Activated CD4-positive, CD25-positive, alpha-beta regulatory T cell treated with anti-CD3 and anti-CD28 coated beads, Interleukin-2, amount 50 U/mL, for 24 hours (primary cell): ENCODE data around the gene DHRS13.

Source experiments
- ATAC-seq, 2 donors: fragments of 150-1000 bp; cut with Tn5 transposase; one replicate each; pipeline ENCODE4 v1.10.0; 2021; ENCODE audit warnings: mild to moderate bottlenecking in 1 of 2, moderate library complexity in 1 of 2

The DHRS13 gene, protein sequence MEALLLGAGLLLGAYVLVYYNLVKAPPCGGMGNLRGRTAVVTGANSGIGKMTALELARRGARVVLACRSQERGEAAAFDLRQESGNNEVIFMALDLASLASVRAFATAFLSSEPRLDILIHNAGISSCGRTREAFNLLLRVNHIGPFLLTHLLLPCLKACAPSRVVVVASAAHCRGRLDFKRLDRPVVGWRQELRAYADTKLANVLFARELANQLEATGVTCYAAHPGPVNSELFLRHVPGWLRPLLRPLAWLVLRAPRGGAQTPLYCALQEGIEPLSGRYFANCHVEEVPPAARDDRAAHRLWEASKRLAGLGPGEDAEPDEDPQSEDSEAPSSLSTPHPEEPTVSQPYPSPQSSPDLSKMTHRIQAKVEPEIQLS

DNA sequence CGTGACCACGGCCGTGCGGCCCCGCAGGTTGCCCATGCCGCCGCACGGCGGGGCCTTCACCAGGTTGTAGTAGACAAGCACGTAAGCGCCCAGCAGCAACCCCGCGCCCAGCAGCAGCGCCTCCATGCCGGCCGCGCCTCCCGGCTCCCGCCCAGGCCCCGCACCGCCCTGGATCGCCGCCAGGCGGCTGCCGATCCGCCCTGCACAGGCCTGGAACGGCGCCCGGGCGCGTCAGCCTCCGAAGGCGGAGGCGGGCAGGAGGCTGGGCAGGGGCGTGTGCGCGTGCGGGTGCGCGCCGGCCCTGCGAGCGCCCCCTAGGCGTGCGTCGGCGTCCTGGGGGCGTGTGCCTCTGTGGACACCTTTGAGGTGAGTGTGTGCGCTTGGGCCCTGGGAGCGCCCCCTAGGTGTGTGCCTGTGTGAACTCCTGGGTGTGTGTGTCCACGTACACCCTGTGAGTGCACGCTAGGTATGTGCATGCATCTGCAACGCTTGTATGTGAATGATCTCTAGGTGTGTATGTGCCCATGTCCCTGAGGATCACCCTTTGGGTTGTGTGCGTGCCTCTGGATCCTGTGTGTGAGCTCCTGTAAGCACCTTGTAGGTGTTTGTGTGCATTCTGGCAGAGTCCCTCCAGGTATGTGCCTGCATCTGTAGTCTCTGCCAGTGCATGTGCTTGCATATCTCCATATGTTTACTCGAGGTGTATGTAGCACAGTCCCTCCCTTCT, at the start of gene DHRS13:
TSS of gene DHRS13 (minus strand) at position 261 of the 727 bp plus-strand sequence. CDS start at position 126, 135 bp downstream.
- ATAC-seq, result peak; percentile 89 to 95

DNA sequence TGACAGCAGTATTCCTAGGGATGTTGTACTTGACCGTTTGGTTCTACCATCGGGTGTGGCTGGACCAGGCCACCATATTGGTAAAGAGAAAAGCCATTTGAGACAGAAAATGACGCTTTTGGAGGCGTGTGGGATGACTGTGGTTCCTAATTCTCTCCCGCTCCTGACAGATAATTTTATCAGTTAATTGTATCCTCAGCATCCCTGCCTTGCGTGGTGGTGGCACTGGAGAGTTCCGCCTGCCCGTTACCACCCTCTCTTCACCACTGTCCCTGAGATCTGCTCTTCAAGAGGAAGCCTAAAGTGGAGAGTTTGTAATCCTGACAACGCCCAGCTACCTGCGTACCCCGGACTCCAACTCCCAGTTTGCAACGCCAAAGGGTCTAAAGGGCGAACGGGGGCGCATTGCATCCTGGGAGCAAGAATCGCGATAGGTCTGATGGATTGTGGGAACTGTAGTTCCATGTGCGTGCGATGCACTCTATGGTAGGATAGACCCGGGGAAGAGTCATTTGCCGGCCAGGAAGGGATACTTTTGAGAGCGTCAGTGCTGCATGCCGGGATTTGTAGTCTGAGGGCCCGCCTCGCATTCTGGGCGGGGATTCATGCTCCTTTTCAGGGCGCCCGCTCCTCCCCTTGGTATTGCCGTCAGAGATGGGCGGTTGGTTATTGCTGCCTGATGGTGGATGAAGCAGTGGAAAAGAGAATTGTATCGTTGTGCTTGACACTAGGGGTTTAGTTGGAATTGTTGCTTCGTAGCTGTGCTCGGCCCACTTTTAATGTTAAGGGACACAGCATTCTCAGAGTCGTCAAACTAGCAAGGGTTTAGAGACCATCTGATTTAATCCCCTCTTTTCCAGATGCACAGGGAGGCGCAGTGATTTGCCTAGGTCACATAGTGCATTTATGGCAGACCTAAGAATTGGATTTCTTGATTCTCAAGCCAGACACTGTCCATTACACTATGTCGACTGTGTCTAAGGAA, 49.4 kb upstream of the DHRS13 start:
- peak; percentile 84 for ATAC-seq

DNA sequence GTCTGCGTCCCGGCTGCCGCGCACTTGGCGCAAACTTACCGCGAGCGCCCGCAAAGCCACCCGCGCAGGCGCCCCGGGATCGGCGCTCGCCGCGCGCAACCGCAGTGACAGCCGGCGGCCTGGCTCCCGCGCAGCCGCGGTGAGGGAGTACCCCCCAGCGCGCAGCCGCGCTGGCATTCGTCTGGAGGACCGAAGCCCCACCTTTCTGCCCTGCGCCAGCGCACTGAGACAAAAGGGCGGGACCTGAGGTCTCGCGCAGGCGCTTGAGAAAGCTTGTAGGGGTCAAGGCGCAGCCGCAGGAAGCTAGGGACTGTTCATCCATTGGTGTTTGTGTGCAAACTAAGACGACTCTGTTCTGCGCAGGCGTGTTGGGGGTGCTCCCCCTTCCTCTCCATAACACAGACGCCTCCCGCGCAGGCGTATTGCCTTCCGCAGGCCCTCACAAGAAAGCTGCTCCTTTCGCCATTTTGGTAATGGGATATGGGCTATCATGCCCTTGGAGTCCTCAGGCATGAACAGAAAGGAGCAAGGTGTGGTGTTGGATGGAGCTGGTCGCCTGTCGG, 48.6 kb upstream of the DHRS13 start, which contains the start of gene PHF12:
TSS of gene PHF12 (minus strand) at position 91 of the 563 bp plus-strand sequence. CDS start 558 bp downstream, outside the sequence.
- peak; percentile 67 to 70 for ATAC-seq

DNA sequence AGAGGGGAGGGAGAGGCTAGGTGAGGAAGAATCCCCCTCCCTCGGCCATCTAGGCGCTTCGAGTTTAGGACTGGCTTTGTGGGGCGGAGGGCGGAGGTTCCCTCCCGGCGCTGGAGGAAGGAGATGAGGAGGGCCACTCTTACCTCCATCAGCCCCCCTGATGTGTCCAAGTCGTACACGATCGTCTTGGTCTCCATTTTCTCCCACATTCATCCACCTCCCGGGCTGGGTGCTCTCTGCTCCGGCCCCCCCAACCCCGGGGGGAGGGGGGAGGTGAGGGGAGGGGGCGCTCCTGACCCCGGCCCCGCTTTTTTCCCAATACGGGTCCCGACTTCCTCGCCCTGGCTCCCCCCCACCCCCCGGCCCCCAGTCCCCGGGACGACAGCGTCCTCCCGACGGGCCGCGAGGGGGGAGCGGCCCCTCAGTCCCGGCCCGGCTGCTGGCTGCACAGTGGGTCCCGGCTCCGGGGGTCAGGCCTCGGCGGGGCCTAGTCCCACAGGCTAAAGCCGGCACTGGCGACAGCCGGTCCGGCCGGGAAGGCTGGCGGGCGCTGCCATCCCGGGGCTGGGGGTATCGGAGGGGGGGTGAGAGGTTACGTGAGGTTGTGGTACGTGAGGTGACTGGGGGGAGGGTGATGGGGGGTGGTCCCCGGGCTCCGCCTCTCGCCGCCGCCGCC, 48.0 kb upstream of the DHRS13 start:
- ATAC-seq, result no peak

DNA sequence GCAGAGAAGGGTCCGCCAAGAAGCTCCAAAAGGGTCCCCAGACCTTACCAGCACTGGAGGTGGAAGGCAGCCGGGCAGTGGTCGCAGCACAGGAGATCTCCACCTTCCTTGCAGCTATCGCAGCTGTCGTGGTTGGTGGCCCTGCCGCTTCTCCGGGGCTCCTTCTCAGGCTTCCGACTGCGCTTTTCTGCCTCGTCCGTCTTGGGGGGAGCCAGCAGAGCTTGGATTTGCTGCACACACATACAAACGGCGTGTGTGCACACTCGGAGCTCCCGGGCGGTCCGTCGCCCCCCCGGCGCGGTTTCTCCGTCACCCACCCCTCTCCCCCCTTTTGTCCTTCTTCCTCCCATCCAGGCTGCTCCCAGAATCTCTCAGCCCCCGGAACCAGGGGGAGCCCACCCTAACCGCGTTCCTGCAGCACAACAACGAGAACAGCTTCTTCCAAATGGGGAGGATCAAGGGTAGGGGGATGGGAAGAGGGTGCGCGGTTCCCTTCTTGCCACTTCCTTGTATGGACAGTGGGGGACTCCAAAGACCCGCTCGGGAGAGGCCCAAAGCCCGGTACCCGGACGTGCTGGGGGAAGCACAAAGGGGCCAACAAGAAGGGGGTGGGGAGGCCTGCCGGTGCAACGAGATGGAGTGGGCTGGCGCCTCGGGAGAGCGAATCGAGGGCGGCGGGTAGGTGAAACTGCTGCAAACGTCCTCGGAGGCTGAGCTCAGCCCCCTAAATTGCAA, 47.3 kb upstream of the DHRS13 start:
- ATAC-seq, result no peak

DNA sequence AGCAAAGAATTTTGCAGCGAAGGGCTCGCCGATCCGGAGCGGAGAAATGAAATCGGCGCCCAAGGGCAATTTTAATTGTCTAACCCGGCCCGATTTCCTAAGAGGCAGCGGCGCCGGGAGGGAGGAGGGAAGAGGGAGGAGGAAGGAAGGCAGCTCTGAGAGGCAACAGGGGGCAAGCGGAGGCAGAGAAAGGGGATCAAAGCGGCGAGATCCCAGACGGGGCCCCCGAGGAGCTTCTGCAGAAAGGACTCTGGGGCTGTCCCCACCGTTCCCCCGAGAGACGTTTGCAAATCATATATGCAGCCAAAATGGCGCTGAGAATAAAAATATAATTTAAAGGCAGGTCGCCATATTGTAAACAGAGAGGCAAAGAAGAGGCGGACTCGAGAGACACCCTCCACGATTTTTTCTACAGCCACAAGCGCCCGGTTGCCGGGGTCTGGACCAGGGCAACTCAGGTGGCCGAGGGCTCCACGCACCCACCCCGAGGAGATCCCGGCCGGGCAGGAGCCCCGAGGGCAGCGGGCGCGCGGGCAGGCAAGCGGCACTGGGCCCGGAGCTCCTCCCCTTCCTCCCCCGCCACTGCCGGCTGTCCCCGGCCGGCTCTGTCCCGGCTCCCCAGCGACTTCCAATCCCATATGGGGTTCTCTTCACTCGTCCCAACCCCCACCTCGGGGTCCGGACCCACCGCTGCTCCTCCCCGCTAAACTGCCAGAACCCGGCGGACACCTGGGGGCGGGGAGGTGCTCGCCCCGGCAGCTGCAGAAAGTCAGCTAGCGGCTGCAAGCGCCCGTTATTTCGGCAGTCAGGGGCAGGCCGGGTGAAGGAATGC, 46.5 kb upstream of the DHRS13 start:
- ATAC-seq, result peak; percentile 1 to 2

DNA sequence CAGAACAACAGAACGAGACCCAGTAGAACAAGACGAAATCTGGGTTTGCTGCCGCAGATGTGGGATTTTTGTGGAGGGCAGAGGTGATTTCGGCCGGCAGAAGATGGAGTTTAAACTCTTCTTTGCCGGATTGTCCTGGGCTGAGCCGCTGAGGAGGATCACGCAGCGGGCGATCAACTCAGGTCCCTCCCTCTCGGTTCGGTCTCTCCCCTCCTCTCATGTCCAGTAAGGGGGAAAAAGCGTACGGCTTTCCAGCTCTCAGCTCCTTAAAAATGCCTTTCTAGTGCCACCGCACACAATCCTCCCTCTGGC, 46.0 kb upstream of the DHRS13 start:
- no peak for ATAC-seq

DNA sequence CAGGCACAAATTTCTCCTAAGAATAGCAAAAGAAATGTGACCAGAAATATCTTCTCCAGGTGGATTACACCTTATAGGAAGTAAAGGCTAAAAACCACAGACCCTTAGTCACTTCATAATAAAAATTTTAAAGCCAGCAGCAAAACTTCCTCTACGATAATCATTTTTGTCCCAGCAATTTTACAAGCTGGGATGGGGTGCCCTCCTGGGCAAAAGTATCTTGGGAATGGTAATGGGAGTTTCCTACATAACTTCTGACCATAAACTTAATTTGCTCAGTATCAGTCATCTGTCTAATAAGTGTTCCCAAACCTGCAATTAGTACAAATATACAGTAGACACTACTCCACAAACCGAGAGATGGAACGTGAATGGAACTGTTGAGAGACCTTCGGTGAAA, 45.5 kb upstream of the DHRS13 start:
- ATAC-seq, result no peak

DNA sequence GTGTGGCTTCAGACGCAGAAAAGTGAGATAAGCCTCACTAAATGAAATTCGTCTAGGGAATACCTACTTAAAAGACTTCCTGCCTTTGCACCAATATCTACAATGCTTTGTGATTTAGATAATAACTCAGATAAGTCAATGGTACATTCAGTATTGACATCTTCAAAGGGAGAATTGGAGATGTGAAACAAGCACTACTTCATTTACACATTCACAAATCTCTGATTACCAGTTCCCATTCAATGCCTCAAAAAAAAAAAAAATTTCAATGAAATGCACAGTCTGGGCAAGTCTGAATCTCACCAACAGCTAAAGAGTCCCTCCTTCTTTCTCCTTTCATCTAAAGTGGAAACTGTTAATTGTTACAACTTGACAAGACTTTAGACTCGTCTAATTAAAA, 44.8 kb upstream of the DHRS13 start:
- no peak for ATAC-seq

DNA sequence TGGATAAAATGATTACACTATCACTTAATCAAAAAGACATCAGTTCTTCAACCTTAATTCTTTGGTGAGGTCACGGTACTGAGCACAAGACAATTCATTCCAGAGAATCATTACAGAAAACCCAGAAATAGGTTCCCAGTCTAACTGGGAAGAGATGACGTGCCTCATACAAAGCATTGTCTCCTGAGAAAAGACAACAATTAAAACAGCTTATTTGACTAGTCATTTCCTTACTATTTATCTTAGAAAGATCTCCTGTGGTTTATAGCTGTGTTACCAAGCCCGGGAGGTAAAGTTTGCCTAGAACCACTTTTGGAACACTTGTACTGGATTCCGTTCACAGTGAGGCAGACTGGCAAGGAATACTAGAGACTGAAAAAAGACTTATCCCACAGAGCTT, 43.4 kb upstream of the DHRS13 start:
- ATAC-seq, result peak in 1 of 2 donors; percentile 18

DNA sequence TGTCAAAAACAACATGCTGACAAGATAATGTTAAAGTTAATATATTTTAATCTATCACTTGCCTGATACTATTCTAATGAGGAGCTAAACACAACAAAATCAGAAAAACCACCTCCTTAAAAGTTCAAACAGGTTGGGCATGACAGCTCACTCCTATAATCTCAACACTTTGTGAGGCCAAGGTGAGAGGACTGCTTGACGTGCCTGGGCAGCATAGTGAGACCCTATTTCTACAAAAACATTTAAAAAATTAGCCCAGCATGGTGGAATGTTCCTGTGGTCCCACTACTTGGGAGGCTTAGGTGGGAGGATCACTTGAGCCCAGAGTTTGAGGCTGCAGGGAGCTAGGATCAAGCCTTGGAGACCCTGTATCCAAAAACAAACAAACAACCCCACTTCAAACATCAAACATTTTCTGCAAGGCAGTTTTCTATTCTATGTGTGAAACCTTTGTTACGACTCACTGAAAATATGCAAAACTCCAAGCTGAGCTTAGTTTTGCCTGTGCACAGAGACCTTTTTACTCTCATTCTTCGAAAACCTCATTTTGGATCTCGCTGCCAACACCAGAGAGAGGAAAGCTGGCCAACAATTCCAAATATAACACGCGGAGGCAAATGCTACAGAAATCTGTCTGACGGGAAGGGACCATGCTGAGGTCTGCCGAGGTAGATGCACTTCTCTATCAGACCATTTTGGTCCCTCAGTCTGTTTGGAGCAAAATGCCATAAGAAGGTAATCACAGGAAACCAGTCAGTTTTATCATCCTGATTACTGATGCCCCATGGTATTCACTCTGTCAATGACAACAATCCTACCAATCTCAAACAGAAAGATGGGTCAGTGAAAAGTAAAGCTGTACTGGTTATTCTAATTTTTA, 42.2 kb upstream of the DHRS13 start:
- no peak for ATAC-seq

DNA sequence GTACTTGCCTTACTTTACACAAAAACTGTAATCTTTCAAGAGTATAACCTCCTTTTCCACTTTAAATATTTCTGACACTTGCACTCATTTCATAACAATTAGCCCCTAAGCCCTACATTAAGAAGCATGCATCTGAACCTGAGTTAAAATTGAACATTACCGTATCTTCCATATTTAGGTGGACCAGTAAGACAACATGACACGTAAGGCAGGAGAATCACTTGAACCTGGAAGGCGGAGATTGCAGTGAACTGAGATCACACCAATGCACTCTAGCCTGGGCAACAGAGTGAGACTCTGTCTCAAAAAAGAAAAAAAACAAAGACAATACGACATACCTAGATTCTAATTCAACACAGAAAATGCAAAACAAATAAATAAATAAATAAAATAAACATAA, 41.5 kb upstream of the DHRS13 start:
- no peak for ATAC-seq

DNA sequence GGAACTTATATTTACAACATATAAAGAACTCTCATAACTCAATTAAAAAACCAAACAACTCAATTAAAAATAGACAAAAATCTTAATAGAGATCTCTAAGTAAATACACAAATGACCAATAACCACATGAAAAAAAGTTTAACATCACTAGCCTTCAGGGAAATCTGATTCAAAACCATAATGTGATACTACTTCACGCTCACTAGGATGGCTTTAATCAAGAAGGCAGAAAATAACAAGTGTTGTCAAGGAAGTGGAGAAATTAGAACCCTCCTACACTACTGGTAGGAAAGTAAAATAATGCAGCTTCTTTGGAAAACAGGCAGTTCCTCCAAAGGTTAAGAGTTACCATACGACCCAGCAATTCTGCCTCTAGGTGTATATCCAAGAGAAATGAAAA, 40.0 kb upstream of the DHRS13 start:
- ATAC-seq, result no peak

DNA sequence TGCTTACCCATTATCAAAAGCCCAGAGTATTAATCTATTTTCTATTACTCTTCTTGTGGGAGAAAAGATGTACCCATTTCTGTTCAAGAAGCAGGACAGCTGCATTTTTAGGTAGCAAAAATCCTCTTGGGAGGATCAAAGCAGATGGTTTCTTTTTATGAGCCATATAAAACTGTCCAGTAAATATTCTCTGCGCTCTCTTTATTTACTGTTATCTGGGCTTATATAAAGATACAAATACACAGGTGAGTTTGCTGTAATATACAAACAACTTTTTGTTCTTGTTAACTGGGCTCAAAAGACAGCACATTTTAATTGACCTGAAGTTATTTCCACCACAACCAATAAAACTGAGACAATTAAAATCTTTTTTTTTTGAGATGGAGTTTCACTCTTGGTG, 38.4 kb upstream of the DHRS13 start:
- no peak for ATAC-seq

DNA sequence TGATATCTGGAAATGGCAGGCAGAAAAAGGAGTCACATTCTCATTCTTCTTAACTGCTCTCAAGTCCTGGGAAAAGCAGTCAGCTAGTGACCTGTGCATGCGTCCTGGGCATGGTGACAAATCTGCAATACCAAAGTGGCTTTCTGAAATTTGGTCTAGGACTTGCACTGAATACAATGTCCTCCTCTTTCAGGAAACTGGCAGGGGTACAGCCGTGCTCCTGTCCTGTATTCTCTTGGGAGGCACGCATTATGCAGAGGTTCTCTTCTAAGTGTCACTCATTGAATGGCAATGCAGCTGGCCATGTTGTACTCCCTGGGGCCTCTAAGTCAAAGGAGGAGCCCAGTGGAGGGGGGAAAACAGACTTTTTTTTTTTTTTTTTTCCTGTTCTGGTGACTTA, 37.8 kb upstream of the DHRS13 start:
- no peak for ATAC-seq

DNA sequence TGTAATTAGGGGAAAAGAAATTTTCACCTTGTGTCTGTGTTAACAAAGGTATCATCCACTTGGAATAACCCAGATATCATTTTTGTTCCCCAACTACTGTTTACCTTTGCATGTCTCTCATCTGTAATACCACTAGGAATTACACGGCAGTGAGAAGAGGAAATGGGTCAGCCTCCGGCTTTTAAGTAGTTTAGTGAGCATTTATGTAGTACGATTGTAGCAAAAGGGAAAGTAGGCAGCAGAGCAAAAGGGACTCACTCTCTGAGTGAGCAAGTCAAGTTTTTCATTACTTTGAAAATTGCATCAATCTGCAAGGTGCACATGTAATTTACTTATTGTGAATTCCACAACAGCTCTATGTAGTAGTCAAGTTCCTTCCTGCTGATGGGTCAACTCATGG, 37.3 kb upstream of the DHRS13 start:
- ATAC-seq, result peak; percentile 44 to 48

DNA sequence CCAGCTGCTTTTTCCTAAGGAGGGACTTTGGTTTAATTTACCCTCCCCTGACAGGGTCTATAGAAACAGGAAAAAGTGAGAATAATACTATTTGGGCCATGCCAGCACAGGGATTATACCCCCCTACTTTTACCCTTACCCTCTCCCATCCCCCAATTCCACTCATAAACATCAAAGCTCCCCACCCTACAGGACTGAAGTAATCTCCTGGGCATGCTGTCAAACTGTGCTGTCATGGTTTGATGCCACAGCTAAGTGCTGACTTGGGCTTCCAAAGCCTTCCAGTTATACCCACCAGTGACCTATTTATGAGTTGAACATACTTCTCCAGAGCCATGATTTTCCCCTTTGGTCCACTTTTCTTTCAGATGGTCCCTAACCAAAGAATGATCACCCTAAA, 35.7 kb upstream of the DHRS13 start:
- no peak for ATAC-seq

DNA sequence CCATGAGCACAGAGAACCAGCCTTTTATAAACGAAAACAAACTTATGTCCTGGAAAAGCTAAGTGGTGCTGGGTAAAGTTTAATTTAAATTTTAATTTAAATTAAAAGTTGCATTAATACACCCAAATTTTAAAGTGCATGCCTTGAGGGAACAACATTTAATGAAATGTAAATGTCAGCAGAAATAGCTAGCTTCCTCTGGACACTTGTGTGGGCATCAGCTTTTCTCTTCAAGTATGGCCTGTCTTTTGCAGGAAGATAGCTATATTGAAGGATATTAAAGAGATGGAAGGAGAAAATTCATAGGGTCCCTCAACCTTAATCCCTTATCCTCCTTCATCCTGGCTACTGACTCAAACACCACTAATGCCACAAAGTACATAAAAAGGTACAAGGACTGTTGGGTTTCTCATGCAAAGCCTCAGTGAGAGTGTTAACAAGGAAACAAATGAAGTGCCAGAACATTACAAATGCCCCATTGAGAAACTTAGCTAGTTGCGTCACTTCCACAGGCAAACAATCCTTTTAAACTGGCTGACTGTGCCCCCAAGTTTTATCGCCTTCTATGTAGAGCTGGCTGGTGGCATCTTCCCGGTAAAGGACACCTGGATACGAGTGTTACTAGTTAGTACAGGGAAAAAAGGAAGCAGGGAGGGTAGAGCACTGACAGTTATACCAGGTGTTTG, 34.3 kb upstream of the DHRS13 start:
- ATAC-seq, result no peak
